IPS DF 4.7 (cell line): ENCODE results near the gene BRD9.
"Not testable (repeated sequence)": the region's sequence is repeated elsewhere in the genome, so short reads cannot be mapped to it uniquely, and the experiment has no call there.

Source experiments
- DNase-seq: peaks from one replicate; pipeline ENCODE4 v3.0.0-alpha.2; 2013; ENCODE audit warnings: low spot score; ENCODE audit errors: extremely low read depth

BRD9 gene

GRCh38 chr5:923281-923873, 30.8 kb upstream of the BRD9 start:
- peak; percentile 44 for DNase-seq

GRCh38 chr5:922436-923280, 30.1 kb upstream of the BRD9 start:
- no peak for DNase-seq

GRCh38 chr5:921456-922435, 29.1 kb upstream of the BRD9 start:
- DNase-seq, result no peak

GRCh38 chr5:920321-920720, 27.7 kb upstream of the BRD9 start:
- DNase-seq, result no peak

GRCh38 chr5:919356-920000, 26.9 kb upstream of the BRD9 start:
- DNase-seq, result no peak

- not testable (repeated sequence) for DNase-seq
These were observed 26.1 kb upstream of the BRD9 start for GRCh38 chr5:918717-919116.

GRCh38 chr5:916441-917293, 24.1 kb upstream of the BRD9 start:
- no peak for DNase-seq

- no peak for DNase-seq
These were observed 23.3 kb upstream of the BRD9 start for GRCh38 chr5:915946-916345.

GRCh38 chr5:915346-915745, 22.7 kb upstream of the BRD9 start:
- DNase-seq, result not testable (repeated sequence)

- no peak for DNase-seq
These were observed 22.0 kb upstream of the BRD9 start for GRCh38 chr5:914612-915011.

GRCh38 chr5:914174-914573, 21.6 kb upstream of the BRD9 start:
- no peak for DNase-seq

- DNase-seq, result no peak
These were observed 19.9 kb upstream of the BRD9 start for GRCh38 chr5:912280-913091.

- DNase-seq, result no peak
These were observed 19.0 kb upstream of the BRD9 start for GRCh38 chr5:911601-912000.

- DNase-seq, result no peak
These were observed 18.2 kb upstream of the BRD9 start for GRCh38 chr5:910769-911160.

- no peak for DNase-seq
These were observed 17.6 kb upstream of the BRD9 start for GRCh38 chr5:909994-910768.

GRCh38 chr5:909086-909485, 16.5 kb upstream of the BRD9 start:
- no peak for DNase-seq

GRCh38 chr5:908172-908571, 15.6 kb upstream of the BRD9 start:
- no peak for DNase-seq

- DNase-seq, result no peak
These were observed 14.8 kb upstream of the BRD9 start for GRCh38 chr5:907366-907910.
